ENCODE measurements around the gene ARHGAP19.

DNA sequence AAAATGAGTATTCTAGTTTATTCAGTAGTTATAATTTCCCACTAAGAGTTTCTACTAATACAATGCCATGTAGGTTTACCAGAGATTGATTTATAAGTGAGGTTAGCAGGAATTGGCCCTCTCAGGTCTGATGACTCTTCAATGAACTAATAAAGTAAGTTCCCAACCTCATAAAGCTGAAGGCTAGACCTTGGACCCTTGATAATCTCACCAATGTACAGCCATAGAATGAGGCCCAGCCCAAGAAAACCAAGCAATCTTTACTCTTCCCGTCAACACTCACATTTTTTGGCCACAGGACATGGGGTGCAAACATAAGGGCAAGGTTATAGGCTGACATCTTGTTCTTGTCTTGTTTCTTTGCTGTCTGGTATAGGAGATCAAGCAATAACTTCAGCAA lies 33.3 kb downstream of the ARHGAP19 start:
- TF ChIP-seq, protein P1, sequence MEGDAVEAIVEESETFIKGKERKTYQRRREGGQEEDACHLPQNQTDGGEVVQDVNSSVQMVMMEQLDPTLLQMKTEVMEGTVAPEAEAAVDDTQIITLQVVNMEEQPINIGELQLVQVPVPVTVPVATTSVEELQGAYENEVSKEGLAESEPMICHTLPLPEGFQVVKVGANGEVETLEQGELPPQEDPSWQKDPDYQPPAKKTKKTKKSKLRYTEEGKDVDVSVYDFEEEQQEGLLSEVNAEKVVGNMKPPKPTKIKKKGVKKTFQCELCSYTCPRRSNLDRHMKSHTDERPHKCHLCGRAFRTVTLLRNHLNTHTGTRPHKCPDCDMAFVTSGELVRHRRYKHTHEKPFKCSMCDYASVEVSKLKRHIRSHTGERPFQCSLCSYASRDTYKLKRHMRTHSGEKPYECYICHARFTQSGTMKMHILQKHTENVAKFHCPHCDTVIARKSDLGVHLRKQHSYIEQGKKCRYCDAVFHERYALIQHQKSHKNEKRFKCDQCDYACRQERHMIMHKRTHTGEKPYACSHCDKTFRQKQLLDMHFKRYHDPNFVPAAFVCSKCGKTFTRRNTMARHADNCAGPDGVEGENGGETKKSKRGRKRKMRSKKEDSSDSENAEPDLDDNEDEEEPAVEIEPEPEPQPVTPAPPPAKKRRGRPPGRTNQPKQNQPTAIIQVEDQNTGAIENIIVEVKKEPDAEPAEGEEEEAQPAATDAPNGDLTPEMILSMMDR (conservative IDR thresholded peaks at IDR 0.05): no peak
- no peak for TF ChIP-seq ZFX (IDR thresholded peaks at IDR 0.05)
